GM12892 (cell line): ENCODE data around the gene DPYD.

Experiments
- DNase-seq: peaks from one replicate; pipeline ENCODE4 v3.0.0; 2011; ENCODE audit not compliant: insufficient read length
- FAIRE-seq: peaks from 2 replicates; lab custom pipeline; 2011; peaks lifted over from hg19 to GRCh38; lab: Jason Lieb, UNC
- POLR2A ChIP-seq: IDR thresholded peaks from 2 replicates; pipeline ENCODE4 v1.6.1; 2011; ENCODE audit warnings: low read depth, low read length, control low read depth
- POLR2AphosphoS5 ChIP-seq: IDR thresholded peaks from 2 replicates; pipeline ENCODE4 v1.6.1; 2011; ENCODE audit warnings: low read depth, low read length, control low read depth
- TAF1 ChIP-seq: IDR thresholded peaks from 2 replicates; pipeline ENCODE4 v1.6.1; 2011; ENCODE audit warnings: low read depth, mild to moderate bottlenecking, control low read depth, low read length, borderline replicate concordance

DPYD gene

DNA sequence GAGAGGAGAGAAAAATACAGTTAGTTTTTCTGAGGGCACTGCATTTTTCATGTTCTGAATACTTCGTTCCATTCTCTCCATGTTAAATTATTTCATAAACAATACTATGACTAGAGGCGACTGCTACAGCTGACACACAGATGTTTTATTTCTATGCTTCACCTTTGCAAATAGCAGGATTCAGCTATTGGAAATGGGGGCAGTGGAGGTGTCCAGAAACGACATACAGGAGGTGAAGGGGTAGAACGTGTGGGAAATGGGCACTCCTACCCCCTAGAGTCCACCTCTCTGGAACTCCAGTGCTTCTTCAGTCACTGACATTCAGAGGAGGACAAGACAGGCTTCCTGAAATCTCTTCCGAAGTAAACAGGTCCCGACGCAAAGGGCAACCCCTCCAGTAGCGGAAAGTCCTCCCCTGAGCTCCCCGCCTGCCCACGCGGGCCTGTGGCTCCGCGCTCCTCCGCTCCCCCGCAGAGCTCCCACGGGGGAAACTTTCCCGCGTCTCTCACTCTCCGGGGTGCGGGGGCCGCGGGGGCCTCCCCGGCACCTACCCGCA, 480 bp downstream of the DPYD start:
- DNase-seq (no peak), FAIRE-seq (no peak)
- no peak for TF ChIP-seq TAF1
- no peak for TF ChIP-seq POLR2AphosphoS5
- no peak for TF ChIP-seq POLR2A

DNA sequence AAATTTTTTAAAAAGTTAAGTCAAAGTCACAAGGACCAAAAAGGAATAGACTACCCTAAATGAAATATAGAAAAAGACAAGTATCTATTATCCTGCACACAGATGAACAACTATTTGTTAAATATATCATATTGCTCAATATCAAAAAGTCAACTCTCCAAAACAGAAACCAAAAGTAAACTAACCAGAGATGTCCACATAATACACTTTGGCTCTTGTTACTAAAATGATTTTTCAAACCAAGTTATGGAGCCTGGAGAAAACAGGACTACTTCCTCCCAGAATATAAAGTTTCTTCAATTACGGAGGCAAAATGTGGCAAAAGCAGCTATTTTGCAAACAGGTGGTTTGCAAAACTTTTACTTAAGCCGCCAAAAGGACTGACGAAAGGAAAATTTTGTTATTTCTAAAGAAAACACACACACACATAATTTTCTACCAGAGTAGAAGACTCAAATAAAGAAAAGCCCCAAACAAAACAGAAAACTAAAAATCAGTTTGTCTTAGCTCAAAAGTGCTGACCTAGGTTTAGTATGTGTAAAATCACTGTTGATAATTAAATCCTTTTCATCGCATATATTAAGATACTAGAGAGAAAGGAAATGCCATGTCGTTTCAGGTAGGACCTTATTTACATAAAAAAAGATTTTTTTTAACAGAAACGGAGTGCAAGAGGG, 1.1 kb downstream of the DPYD start:
- FAIRE-seq (peak; percentile 48), DNase-seq (no peak)
- TF ChIP-seq POLR2AphosphoS5 (no peak), POLR2A (no peak), TAF1 (no peak)

DNA sequence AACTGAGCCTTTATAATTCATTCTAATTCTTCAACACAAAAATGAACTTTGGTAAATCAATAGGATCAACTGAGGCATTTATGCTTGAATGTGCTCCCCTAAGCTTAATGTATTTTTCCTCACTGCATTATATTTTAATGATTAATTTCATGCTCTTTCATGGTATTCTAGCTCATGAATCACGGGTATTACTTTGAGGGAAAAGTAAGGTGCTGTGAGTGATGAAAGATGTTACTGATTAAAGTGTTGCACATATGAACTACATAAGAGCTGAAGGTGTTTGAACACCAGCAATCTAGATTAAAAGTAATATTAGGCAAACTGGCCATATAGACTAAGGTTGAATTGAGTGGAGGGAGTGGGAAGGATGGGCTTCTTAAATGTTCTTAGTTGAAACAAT, 1.9 kb downstream of the DPYD start:
- TF ChIP-seq TAF1 (no peak), POLR2A (no peak), POLR2AphosphoS5 (no peak)
- no peak for FAIRE-seq
- DNase-seq = no peak

DNA sequence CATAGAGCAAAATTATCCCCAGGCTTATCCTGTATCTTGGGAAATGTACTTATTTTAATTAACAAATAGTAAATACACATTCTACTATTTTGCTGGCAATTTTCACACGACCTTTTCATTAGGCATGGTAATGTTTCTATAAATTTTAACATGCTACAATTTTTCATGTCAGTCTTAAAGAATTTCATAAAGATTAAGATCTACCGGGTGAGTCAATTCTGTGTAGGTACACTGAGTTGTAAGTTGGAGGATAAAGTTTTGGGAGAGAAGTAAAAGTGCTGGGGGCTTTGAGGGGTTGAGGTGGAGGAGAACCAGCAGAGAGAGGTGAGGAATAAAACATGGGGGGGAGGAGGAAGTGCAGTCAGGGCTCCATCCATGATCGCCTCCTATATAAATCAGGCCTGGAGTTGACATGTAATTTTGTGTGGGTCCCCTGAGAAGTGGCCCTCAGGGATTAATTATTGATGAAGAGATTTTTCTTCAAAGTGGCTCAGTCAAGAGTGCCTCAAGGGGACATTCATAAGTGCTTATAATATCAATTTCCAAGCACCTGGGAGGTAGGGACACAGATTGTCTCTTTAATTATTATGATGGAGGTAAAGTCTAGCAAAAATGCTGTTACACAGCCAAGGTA, 7.2 kb downstream of the DPYD start:
- DNase-seq = no peak

DNA sequence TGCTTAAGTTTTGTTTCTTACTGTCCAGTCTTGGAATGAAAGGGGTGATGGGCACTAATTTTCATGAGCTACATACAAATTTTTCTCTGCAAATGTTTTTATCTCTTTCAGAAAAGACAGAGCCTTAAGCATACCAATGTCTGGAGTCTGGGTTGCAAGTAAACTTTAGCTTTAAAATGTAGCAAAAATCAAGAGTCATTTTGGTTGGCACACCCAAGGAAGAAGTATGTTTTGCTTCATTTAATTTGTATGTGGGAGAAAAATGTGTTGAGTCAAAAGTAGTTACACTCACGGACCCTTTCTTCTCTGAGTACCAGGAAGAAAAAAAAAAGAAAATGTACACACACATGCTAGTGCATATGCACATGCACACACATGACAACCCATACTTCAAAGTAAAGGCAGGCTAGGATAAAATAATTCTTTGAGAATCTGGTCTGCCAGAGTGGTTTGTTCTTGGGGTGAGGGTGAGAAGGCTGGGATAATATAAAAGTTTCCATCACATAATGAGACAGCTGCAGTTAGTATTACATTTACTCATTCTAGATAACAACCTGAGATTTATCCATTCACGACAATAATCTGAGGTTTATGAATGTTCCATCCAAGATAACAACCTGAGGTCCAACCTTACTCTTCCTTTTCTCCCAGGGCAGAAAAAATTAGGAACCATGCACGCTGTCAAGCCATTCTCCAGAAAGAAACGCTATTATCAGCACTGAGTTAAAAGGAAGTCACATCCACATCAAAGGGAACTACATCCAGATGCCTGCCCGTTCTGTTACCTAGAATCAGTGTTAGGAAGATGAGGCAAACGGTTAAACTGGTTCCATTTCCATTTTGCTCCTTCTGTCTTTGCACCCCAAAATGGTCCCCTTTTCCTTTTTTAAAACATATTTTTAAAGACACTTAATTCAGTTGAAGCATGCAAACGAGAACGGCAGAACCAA, 9.3 kb downstream of the DPYD start:
- no peak for FAIRE-seq
- TF ChIP-seq POLR2AphosphoS5 (no peak), TAF1 (no peak), POLR2A (no peak)
- no peak for DNase-seq

More for the DNA sequence above, 7.2 kb downstream of the DPYD start:
- TF ChIP-seq TAF1 (no peak), POLR2A (no peak), POLR2AphosphoS5 (no peak)
- FAIRE-seq = no peak

DNA sequence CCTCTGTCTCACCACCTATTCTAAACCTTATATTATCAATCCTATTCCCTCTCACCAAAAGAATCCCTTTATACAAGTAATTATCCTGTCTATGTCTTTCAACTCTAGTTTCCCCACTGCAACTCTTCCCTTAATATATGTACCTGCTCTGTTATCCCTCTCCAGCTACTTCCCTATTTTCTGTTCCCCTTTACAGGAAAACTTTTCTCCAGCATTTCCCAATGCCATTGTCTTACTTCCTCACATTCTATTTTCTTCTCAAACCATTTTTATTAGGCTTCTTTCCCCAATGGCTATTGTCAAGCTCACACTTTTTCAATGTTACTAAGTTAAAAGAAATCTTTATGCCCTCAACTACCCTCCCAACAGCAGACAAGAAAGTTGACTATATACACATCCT, 11.6 kb downstream of the DPYD start:
- TF ChIP-seq TAF1 = no peak
- no peak for TF ChIP-seq POLR2AphosphoS5
- no peak for TF ChIP-seq POLR2A
- DNase-seq (no peak), FAIRE-seq (no peak)

DNA sequence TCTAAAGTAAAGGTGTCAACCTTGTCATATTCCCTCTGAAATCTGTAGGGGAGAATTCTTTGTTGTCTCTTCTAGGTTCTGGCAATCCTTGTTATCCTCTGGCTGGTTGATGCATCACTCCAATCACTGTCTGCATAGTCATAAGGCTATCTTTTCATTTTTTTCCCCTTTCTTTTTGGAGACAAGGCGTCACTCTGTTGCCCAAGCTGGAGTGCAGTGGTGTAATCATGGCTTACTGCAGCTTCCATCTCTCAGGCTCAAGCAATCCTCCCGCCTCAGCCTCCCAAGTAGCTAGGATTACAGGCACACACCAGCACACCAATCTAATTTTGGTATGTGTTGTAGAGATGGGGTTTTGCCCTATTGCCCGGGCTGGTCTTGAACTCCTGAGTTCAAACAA, 12.9 kb downstream of the DPYD start:
- TF ChIP-seq POLR2AphosphoS5 = no peak
- no peak for TF ChIP-seq TAF1
- no peak for TF ChIP-seq POLR2A
- FAIRE-seq (no peak), DNase-seq (no peak)

DNA sequence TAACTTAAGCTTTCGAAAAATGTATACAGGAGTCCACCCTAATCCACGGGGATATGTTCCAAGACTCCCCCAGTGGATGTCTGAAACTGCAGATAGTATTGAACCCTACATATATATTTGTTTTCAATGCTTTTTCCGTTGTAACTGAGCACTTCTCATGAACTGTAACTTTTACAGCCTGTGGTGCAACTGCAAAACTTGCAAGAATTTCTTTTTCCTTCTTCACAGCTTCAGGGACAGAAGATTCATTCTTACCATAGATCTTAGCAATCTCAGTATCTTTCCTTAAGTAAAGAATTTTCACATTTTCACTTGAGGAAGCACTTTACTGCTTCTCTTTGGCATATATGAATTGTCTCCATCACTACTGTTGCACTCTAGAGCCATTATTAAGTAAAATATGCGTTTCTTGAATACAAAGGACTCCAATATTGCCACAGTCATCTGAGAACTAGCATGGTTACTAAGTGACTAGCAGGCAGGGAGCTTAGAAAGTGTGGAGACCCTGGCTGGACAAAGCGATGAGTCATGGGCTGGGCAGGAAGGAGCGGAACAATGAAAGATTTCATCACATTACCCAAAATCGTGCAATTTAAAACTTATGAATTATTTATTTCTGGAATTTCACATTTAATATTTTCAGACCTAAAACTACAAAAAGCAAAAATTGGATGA, 14.1 kb downstream of the DPYD start:
- TF ChIP-seq POLR2AphosphoS5 = no peak
- TF ChIP-seq TAF1 = no peak
- no peak for TF ChIP-seq POLR2A
- DNase-seq = no peak
- FAIRE-seq = no peak

DNA sequence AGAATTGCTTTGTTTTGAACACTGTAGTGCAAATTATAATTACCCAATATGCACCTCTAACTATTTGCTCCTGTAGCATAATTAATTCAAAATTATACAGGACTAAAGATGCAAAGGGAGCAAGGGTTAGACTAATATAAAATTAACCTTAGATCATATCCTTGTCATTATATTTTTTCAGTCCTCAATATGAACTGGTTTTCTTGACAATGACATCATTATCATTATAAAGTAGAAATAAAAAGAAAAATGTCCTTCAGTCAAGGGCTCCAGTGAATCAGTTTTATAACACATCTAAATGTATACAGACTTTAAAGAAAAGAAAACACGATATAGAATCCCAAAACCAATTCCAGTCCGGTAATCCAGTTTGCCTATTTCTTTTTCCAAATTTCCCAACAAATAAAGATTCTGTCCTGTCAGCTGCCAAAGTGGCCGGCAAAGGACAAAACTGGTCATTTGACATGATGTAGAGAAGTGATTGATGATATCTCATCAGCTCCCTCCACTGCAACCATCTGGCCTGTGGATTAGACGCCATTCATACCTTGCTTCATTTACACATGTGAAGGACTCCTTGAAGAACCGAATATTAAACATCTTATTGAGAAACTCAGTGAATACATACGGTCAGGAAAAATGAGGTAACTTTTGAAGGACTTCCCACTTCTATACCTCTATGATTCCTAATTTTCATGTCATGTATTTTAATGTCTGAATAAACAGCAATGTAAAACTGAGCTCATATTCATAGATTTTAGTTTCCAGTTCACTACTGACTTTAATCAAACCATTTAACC, 15.5 kb downstream of the DPYD start:
- TF ChIP-seq TAF1 (no peak), POLR2A (no peak), POLR2AphosphoS5 (no peak)
- no peak for FAIRE-seq
- no peak for DNase-seq

DNA sequence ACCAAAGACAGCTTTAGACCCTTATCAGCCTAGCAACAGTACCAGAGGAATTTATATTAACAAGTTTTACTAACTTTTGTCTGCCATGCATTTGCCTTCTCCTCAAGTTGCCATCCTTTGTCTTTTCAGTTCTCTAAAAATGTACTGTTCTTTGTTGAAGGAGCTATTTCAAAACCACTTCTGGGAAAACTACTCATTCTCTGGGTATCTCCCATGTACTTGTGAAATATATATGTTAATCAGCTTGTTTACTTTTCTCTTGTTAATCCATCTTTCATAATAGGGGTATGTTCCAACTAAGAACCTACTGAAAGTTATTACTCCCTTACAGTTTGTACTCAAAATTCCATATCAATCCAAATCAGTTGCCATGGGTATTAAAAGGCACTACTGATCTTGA, 16.3 kb downstream of the DPYD start:
- FAIRE-seq (no peak), DNase-seq (no peak)
- no peak for TF ChIP-seq POLR2A
